Stimulated activated naive CD4-positive, alpha-beta T cell treated with Interleukin-2 at 50 U/mL for 16 hours (primary cell): ENCODE results near the gene GP5.

Experiments
- DNase-seq: peaks from one replicate; lab custom pipeline; 2025; lab: John Stamatoyannopoulos, UW

GP5 gene, protein sequence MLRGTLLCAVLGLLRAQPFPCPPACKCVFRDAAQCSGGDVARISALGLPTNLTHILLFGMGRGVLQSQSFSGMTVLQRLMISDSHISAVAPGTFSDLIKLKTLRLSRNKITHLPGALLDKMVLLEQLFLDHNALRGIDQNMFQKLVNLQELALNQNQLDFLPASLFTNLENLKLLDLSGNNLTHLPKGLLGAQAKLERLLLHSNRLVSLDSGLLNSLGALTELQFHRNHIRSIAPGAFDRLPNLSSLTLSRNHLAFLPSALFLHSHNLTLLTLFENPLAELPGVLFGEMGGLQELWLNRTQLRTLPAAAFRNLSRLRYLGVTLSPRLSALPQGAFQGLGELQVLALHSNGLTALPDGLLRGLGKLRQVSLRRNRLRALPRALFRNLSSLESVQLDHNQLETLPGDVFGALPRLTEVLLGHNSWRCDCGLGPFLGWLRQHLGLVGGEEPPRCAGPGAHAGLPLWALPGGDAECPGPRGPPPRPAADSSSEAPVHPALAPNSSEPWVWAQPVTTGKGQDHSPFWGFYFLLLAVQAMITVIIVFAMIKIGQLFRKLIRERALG

DNA sequence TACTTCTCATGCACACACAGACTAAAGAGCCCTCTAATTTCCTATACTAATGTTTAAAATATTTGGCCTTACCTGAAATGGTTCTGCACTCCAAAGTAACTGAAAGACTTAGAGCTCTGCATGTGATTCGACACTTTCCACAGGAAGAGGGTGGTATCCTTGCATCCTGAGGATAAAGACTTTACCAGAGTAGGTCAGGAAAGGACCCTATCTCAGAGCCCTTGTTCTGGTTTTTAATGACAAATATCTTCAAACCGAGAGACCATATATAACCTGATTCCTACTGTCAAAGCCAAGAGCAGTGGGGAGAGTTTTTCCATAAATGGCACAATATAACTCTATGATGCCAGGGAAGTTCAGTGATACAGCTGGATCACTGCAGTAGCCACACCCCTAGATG is at the start of gene GP5:
Gene GP5 (minus strand): TSS at position 101 of the 400 bp plus-strand sequence. CDS start 984 bp downstream, outside the sequence.
- no peak for DNase-seq

DNA sequence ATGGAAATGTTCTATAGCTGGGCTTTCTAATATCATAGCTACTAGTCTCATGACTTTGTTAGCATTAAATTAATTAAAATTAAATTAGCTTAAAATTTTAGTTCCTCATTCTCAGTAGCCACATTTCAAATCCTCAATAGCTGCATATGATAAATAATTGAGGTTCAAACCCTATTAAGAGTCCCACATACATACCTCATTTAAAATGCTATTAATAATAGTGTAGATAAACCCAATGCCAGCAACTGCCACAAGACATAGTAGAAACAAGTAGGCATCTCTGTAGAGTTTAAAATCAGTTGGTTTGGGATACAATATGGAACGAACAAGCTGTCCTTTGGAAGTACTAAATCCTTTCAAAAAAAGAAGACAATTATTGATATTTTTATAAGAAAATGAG is 48.6 kb upstream of the GP5 start:
- no peak for DNase-seq

DNA sequence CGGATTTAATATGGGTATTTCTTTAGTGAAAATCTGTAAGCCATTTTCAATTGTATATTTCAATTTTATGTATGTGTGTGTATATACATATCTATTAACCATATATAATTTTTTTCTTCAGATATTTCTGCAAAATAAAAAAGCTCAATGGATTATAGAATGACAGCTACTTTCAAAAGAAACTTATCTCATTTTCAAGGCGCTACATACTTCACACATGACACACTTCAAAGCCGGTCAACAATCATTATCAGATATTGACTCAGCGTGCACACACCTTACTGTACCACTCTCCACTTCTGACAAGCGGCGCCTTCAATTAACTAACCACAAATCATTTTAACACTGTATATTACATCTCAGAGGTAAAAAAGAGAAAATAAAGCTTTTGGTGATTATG is 48.1 kb upstream of the GP5 start:
- no peak for DNase-seq

DNA sequence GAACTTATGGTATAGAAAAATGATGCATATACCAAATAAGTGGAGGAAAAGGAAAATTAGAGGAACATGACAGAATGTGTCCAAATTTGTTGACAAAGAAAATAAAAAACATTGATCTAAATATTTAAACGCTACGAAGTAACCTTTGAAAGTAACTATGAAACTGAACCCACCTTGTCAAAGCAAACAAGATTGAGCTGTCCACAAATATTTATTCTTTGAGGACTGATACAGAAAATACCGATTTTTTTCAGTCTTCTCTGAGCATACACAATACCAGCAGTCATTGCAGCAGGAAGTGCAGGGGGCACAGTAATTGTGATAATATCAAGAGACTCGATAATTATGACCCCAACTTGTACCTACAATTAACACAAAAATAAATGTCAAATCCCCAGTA is 47.7 kb upstream of the GP5 start:
- no peak for DNase-seq

DNA sequence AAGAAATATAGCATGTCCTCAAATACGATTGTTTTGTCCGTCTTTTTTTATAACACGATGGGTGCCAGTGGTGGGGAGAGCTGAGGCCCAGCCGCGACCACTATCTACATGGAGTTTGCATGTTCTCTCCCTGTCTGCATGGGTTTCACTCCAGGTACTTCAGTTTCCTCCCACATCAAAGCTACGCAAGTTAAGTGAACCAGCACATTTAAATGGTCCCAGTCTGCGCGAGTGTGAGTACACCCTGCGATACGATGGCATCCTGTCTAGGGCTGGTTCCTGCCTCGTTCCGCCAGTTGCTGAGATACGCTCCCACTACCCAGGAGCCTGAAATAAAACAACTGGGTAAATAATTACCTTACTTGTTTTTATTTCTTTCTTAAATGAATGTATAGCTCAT is 47.1 kb upstream of the GP5 start:
- DNase-seq, result no peak

DNA sequence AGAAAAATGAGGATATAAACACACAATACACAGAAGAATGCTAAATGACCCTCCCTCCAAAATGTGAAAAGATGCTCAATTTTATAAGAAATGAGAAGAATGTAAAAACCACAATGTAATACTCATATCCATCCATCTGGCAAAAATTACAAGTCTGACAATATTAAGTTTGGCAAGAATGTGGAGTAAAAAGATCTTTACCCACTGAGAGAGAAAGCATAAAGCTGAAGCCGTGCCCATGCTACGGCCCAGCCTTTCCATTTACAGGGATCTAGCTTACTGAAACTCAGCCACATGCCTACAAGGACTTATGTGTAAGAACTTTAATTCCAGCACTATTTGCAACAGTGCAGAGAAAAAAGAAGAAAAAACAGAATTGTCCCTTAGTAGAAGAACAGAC is 44.8 kb upstream of the GP5 start:
- DNase-seq, result no peak

DNA sequence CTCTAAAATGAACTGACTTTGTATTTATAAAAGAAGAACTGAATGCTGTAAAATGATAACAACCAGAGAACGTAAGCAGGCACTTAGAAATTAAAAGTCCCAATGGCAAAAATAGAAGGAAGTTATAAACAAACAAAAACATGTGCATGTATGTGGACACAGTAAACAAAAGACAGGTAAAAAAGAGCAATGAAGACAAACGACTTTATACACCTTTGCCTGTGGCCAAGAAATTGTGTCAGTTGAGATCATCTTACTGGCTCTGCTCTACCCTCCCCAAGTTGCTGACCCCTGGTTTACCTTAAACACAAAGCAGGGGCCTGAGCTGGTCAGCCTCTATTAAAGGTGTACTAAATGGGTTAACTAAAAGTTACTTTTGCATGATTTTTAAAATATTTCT is 41.7 kb upstream of the GP5 start:
- no peak for DNase-seq

DNA sequence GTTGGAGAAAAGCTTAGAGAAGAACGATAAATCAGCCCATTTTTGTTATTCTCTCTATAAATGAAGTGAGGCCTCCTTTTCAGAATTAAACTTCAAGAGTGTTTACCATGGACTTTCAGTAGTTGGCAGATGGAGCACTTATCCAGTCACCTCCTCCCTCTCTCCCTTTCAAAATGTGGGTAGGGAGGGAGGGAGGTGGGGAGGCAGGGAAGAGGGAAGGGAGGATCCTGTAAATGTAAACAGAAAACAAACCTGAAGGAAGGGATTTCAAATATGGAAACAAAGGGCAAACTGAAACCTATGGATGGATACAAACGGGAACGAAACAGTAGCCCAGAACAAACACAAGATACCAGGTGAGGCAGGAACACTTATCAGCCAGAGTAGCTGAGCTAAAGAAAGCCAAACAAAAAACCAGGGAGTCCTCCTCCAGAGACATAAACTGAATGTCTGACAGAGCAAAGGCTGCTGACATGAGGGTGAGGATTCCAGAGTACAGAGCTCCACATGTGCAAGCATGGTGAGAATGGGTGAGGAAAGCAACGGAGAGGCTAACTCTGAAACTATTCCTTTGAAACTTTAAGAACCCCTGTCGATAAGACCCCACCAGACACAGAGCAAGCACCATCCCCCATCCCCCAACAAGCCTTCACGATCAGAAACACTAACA is 41.0 kb upstream of the GP5 start:
- DNase-seq, result no peak

DNA sequence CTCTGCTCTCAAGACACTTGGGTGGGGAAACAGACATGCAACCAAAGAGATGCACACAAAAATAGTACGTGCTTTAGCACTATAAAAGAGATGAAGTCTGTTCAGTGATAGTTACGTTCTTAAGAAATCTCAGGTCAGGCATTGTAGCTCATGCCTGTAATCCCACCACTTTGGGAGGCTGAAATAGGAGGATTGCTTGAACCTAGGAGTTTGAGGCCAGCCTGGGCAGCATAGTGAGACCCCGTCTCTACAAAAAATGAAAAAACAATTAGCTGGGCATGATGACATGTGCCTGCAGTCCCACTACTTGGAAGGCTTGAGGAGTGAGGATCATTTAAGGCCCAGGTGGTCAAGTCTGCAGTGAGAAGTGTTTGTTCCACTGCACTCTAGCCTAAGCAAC is 35.4 kb upstream of the GP5 start:
- no peak for DNase-seq

DNA sequence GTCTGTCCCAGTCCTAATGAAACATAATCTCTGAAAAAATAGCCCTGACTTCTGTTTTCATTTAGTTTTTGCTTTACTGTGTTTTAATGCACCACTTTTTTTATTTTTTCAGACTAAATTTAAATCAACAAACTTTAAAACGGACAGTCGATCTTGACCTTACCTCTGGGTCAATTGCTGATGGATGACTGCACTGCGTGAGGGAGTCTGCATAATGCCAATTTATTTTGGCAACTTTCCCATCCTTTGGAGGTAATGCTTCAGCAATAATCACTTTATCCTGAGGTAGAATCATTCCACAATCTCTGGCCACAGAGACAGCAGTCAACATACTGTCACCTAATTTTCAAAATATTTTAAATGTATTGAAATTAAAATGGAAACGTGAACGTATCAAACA is 32.5 kb upstream of the GP5 start:
- no peak for DNase-seq

DNA sequence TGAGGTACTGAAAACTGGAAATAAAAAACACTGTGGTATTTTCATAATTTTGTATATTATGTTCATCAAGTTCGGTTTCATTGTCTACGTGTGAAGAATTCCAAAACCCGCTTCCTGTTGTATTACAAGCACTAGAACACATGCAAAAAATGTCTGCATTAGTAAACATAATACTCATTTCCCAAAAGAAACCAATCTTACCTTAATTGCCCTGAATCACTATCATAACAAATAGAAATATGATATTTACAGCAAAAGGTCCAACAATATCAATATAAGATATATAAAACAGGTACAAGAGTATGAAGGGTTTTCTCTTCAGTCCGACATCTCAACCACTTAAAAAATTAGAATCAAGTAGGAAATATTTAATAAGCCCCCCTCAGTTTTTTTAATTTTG is 26.3 kb upstream of the GP5 start:
- no peak for DNase-seq

DNA sequence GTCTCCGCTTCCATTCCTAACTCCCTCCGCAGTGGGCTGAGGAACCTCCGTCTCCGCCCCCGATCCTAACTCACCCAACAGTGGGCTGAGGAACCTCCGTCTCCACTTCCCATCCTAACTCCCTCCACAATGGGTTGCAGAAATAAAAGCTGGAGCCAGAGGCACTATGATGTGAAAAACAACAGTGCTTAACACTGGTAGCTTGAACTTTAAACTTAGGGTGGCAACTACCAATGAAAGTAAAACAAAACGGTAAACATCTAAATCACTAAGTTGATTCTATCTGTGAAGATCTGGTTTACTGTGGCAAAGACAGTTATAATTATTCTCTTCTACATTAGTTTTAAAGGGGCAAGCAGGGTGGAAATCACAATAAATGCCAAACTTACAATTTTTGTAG is 25.9 kb upstream of the GP5 start:
- no peak for DNase-seq

DNA sequence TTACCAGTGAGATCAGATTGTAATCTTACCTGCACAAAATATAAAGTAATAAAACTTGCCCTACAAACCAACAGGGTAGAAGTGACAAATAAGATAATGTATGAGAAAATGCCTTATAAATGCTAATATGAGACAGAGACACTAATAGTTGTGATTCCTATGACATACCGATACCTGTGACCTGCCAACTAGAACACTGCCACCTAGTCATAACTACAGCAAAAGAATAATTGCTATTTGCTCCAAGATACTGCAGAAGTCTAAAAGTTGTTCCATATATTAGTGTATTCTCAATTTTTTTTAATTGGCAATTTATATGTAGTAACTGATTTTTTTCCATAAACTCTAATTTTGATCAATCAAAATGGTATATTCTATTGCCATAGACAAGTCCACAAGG is 25.3 kb upstream of the GP5 start:
- no peak for DNase-seq

DNA sequence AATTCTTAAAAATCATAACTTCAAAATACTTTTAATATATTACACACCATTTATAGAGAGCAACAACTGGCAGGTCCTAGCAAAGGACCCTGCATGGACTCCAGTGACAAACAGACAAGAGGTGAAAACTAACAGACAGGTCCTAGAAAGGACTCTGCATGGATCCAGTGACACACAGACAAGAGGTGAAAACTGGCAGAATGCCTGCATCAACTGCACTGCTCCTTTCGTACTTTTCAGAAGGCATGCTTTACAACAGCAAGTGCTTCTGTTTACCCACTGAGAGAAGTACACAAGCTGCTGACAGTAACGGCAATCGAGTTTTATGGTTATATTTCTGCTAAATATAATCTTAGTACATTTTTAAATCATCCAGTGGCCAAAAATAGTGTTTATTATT is 24.3 kb upstream of the GP5 start:
- no peak for DNase-seq

DNA sequence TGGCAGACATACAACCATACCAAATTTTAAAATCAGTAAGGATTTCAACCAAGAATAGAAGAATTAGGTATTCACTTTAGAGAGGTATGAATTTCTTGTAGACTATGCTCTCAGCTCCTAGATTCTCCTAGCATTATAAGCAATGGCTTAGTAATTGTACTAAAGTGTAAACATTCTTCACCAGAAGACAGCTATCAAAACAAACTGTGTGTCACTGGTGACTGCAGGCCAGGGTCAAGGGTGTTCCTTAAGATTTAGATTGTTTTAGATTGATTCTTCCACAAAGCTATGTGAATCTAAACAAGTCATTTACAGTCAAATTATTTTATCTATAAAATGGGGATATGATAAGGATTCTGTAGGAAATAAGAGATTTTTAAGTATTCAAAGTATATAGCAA is 23.1 kb upstream of the GP5 start:
- no peak for DNase-seq

DNA sequence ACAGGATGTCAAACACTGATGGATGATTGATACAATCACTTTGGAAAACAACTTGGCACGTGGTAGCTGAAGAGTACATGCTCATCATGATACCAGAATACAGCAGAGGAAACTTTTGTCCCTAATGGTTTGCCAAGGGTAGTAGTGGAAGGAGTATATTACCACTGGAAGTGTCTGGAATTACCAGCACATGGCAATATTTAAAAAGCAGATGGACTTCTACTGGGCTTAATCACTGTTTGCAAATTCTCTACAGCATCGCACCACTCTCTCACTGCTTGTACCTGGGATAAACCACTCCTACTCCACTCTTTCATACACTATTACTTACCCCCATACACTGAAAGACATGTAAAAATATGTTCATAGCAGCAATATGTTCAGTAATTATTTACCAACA is 19.6 kb upstream of the GP5 start:
- no peak for DNase-seq

DNA sequence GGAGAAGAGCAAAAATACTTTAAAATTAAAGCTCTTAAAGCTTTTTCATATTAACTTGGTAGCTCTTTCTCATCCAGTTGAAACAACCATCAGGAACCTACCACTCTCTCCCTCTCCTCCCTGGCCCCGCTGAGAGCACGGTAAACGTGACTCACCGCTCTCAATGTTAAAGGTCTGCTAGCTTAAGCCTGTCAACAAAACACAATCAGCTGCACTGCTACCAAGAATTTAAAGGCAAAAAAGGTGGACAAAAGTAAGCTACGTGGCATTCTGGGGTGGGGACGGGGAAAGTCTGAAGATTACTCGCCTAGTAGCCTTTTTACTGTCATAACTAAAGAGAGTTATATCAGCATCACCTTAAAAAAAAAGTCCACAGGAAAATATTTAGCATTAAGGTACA is 8.4 kb upstream of the GP5 start:
- DNase-seq, result no peak

DNA sequence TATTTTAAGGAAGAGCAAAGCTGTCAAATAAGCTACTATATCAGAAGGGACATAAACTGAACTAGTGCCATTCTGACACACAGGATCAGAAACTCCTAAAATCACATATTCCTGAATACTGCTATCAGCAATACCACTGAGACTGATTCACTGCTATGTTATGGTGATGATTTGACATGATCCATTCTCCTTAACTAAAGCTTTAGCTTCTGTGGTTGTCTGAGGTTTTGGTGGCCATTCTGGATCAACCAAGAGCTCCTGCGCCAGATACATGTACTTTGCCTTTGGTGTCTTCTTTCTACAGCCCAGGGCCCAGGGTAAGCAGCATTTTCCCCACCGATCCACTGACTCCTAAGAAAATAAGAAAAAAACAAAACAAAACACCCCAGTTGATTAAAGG is 6.7 kb upstream of the GP5 start:
- no peak for DNase-seq

DNA sequence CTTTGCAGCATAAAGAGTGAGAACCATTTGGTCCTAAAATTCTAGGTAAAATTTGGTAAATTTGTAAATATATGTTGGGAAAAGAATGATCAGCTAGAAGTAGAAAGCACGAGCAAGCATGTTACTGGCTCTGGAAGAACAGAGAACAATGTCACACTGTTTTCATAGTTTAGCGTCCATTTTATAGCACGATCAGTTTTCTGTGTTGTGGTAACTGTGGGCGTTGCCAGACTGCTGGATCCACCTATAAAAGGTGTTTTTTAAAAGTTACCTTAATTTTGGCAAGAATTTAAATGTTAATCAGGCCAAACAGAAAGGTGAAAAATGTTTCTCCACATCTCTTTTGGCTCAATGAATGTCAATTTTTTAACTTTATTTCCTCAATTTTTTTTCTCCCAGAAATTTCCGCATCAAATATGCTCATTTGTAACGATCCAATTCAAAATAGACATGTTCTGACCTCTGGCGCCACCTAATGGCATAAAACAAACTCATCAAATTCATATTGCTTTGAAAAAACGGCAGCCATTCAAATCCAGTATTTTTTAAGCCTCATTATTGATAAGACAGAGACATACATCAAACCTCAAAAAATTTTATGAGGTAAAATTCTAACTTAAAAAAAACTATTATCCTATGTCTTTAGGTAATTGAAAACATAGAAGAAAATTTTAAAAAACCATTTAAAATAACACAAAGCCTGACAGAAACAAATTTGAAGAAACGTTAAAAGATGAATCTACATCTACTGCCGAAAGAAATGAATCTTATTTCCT is 5.5 kb upstream of the GP5 start:
- DNase-seq, result no peak

DNA sequence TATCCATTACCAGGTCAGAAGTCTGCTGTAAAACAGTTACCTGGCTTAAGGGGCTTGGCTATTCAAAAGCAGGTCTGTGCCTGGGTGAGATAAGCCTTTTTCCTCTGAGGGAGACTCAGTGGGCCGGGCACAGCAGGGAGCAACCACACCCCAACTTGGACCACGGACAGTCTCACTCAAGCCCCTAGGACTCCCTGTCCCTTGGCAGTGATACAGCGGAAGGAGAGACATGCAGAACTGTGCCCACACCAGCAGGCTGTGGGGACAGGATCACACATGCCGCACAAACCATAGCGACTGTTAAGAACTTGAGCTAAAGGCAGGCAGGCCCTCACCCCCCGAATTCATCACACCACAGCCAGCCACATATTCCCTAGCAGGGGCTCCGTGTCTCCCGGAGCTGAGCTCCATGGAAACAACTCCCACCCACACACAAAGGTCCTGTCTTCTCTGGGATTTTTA is 2.8 kb upstream of the GP5 start:
- no peak for DNase-seq

DNA sequence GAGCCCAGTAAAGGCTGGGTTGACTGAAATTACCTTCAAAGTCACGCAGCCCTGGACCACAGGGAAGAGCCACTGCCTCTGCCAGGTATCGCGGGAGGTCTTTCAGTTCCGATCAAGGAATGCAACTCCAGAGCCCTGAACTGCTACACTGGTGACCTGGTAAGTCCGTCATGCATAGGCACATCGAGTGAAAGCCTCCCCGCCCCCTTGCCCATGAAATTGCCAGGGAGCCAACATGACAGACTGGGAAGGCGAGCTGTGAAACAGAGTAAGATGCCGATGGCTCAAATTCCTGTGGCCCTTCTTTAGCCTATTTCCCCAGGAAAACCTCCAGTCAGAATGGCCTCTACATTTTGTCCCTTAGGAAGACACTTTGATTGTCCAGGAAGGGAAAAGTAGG is 2.3 kb upstream of the GP5 start:
- DNase-seq, result no peak

DNA sequence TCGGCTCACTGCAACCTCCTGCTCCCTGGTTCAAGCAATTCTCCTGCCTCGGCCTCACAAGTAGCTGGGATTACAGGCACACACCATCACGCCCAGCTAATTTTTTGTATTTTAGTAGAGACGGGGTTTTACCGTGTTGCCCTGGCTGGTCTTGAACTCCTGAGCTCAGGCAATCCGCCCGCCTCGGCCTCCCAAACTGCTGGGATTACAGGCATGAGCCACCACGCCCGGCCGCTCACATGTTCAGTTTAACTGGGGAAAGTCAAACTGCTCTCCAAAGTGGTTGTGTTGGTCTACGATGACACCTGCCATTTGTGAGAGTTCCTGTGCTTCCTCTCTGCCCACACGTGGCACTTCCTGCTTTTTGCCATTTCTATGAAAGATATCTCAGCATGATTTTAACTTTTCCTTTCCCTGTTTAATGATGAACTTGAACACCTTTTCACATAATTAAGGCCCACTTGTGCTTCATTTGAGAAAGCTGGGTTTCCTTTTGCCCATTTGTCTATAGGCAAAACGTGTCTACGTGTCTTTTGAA is 877 bp upstream of the GP5 start:
- no peak for DNase-seq
